Right lobe of liver (tissue), 4 donors: ENCODE data around the gene ZXDC.

Source experiments
- POLR2A ChIP-seq: fragments of 450-650 bp; IDR thresholded peaks from one replicate; pipeline ENCODE4 v1.6.1; 2017; ENCODE audit warnings: antibody characterized with exemption, mild to moderate bottlenecking
- TF ChIP-seq, protein P1 (sequence below), 4 donors: fragments of 200-600 bp in 3 of 4; fragments of 450-650 bp in 1 of 4; IDR thresholded peaks; one replicate each; pipeline versions ENCODE4 v1.5.1 to v1.8.0; 2016 to 2022; ENCODE audit warnings: antibody characterized with exemption in 4 of 4, mild to moderate bottlenecking in 2 of 4
- donor health status: DM: no; HTN: no; CAD: no.
- donor health status: DM: no; HTN: no; CAD: no.
- donor health status: DM: no; HTN: yes; CAD: no.

DNA sequence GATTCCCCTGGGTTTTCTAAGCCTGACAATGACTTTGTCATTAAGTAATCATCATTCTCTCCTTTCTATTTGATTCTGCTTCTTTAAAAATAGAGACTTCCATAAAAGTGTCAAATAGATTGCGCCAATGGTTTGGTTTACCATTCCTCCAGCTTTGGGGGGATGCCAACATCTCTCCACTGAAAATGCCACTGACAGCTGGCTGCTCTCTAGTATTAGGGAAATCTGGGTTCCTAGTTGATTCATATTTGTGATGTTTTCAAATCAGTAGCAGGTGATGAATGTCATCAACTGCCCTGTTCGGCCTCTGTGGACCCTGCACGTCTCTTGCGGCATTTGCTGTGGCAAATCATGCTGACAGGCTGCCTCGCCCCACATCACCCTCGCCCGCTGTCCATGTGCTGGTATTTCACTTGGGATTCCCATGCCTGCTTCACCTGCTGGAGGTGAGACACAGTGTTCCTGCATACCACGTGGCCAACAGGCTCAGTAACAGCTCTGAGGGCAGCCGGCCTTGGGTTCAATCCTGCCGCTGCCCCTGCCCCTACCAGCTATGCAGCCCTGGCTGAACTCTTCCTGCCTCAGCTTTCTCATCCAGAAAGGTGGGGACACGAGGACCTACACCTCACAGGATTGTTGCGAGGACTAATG, 28.1 kb downstream of the ZXDC start:
- TF ChIP-seq, protein P1, sequence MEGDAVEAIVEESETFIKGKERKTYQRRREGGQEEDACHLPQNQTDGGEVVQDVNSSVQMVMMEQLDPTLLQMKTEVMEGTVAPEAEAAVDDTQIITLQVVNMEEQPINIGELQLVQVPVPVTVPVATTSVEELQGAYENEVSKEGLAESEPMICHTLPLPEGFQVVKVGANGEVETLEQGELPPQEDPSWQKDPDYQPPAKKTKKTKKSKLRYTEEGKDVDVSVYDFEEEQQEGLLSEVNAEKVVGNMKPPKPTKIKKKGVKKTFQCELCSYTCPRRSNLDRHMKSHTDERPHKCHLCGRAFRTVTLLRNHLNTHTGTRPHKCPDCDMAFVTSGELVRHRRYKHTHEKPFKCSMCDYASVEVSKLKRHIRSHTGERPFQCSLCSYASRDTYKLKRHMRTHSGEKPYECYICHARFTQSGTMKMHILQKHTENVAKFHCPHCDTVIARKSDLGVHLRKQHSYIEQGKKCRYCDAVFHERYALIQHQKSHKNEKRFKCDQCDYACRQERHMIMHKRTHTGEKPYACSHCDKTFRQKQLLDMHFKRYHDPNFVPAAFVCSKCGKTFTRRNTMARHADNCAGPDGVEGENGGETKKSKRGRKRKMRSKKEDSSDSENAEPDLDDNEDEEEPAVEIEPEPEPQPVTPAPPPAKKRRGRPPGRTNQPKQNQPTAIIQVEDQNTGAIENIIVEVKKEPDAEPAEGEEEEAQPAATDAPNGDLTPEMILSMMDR (IDR thresholded peaks at IDR 0.05): no peak
- TF ChIP-seq POLR2A: no peak
